Hepatocyte (in vitro differentiated cells): Measurements from ENCODE around the gene PKNOX1.

Experiments
- EZH2 ChIP-seq: fragments of 200-600 bp; sonication (generic); IDR thresholded peaks from 2 replicates; pipeline ENCODE4 v1.6.1; 2016; ENCODE audit warnings: antibody characterized with exemption, mild to moderate bottlenecking, borderline replicate concordance
- EZH2phosphoT487 ChIP-seq: fragments of 200-600 bp; sonication (generic); IDR thresholded peaks from one replicate; pipeline ENCODE4 v1.6.1; 2018; ENCODE audit warnings: antibody characterized with exemption, mild to moderate bottlenecking, low read depth, moderate library complexity; ENCODE audit not compliant: unreplicated experiment, severe bottlenecking
- TF ChIP-seq, protein P1 (sequence below): fragments of 200-600 bp; sonication (generic); IDR thresholded peaks from 2 replicates; pipeline ENCODE4 v1.5.1; 2016; ENCODE audit warnings: antibody characterized with exemption, mild to moderate bottlenecking; ENCODE audit not compliant: poor library complexity

DNA sequence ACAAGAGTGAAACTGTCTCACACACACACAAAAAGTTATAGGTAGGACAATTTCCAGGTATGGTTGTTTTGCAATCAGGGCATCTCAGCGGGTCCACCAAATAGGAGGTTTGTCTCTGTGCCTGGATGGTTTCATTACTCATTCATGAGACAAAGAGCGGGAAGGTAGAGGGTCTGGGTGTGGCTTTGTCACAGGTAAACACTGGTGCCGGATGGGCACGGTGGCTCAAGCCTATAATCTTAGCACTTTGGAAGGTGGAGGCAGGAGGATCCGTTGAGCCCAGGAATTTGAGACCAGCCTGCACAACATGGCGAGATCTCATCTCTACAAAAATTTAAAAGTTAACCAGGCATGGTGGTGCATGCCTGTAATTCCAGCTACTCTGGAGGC, 32.7 kb upstream of the PKNOX1 start:
- TF ChIP-seq, protein P1, sequence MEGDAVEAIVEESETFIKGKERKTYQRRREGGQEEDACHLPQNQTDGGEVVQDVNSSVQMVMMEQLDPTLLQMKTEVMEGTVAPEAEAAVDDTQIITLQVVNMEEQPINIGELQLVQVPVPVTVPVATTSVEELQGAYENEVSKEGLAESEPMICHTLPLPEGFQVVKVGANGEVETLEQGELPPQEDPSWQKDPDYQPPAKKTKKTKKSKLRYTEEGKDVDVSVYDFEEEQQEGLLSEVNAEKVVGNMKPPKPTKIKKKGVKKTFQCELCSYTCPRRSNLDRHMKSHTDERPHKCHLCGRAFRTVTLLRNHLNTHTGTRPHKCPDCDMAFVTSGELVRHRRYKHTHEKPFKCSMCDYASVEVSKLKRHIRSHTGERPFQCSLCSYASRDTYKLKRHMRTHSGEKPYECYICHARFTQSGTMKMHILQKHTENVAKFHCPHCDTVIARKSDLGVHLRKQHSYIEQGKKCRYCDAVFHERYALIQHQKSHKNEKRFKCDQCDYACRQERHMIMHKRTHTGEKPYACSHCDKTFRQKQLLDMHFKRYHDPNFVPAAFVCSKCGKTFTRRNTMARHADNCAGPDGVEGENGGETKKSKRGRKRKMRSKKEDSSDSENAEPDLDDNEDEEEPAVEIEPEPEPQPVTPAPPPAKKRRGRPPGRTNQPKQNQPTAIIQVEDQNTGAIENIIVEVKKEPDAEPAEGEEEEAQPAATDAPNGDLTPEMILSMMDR = no peak
- TF ChIP-seq EZH2 (no peak), EZH2phosphoT487 (no peak)
